Tibial nerve (tissue), 4 donors: ENCODE measurements around the gene UBD. TPM values are rescaled to one million over a fixed set of nuclear protein-coding genes. Genes with fewer than 3 reads are reported as not detected.

Experiments used
- DNase-seq, 2 donors: peaks; one replicate each; pipeline ENCODE4 v3.0.0-alpha.2; 2019; ENCODE audit warnings: low spot score in 2 of 2
- H3K27ac ChIP-seq, 4 donors: fragments of 200-600 bp; sonication (generic) in 3 of 4; one replicate each; pipeline ENCODE4 v1.5.1; 2017 to 2019; ENCODE audit warnings: mild to moderate bottlenecking in 1 of 4
- H3K27me3 ChIP-seq, 2 donors: fragments of 200-600 bp; sonication (generic) in 1 of 2; one replicate each; pipeline versions ENCODE4 v1.5.1 to v1.6.0; 2017 to 2019
- H3K36me3 ChIP-seq, 3 donors: fragments of 200-600 bp; sonication (generic); one replicate each; pipeline ENCODE4 v1.5.1; 2018 to 2019
- H3K4me1 ChIP-seq, 4 donors: fragments of 200-600 bp; sonication (generic) in 3 of 4; one replicate each; pipeline ENCODE4 v1.5.1; 2017 to 2019
- H3K4me3 ChIP-seq, 4 donors: fragments of 200-600 bp; sonication (generic) in 3 of 4; one replicate each; pipeline ENCODE4 v1.5.1; 2017 to 2019; ENCODE audit warnings: mild to moderate bottlenecking in 1 of 4, moderate library complexity in 1 of 4
- H3K9me3 ChIP-seq, 4 donors: fragments of 200-600 bp; sonication (generic) in 3 of 4; one replicate each; pipeline ENCODE4 v1.5.1; 2017 to 2019
- CTCF ChIP-seq, 5 experiments: fragments of 200-600 bp in 3 of 5; fragments of 450-650 bp in 2 of 5; sonication (generic) in 3 of 5; IDR thresholded peaks; one replicate each; pipeline ENCODE4 v1.5.1; 2016 to 2019; ENCODE audit warnings: antibody characterized with exemption in 5 of 5, mild to moderate bottlenecking in 3 of 5, moderate library complexity in 2 of 5
- EP300 ChIP-seq, 2 donors: sonication (generic); formaldehyde crosslinking; IDR thresholded peaks; one replicate each; pipeline ENCODE4 v1.6.1; 2017; ENCODE audit warnings: antibody characterized with exemption in 2 of 2, mild to moderate bottlenecking in 1 of 2
- POLR2A ChIP-seq, 2 donors: fragments of 450-650 bp; IDR thresholded peaks; one replicate each; pipeline ENCODE4 v1.6.1; 2017; ENCODE audit warnings: antibody characterized with exemption in 2 of 2, mild to moderate bottlenecking in 2 of 2, moderate library complexity in 2 of 2
- WGBS, 2 donors: methylation state at CpG; one replicate each; pipeline ENCODE4 v1.1.5; 2018; 5-methylcytosine and 5-hydroxymethylcytosine counted together
- total RNA-seq, 4 donors: library from RNA; depleted of rRNA; stranded (reverse); fragments of >200 nt; gene quantifications; one replicate each; pipeline ENCODE4 v1.1.0, GENCODE V29; 2016

Gene UBD
- total RNA-seq, 4 donors from 2014 or later = 0.63 to 11.6 TPM; not detected in 2

- 64 to 67% methylated on average over 5 of the region's 5 CpGs for WGBS, 2 donors
- no peaks in the 10 kb centered on the region for H3K4me1 ChIP-seq
- no peaks in the 10 kb centered on the region for H3K36me3 ChIP-seq
- no peak overlapping the region for H3K4me3 ChIP-seq
- no peak overlapping the region for H3K27ac ChIP-seq
- no peaks in the 10 kb centered on the region for H3K27me3 ChIP-seq
- TF ChIP-seq EP300 (IDR thresholded peaks at IDR 0.05) (no peak), POLR2A (IDR thresholded peaks at IDR 0.05) (no peak), CTCF (IDR thresholded peaks at IDR 0.05) (no peak)
- no peaks in the 10 kb centered on the region for H3K9me3 ChIP-seq
- DNase-seq = no peak
These were observed 8.5 kb upstream of the UBD start for GRCh38 chr6:29567991-29568390.

GRCh38 chr6:29567541-29567940 is 8.0 kb upstream of the UBD start:
- no peak for DNase-seq
- Histone ChIP-seq H3K27me3 (no peaks in the 10 kb centered on the region), H3K27ac (no peak overlapping the region), H3K9me3 (no peaks in the 10 kb centered on the region), H3K4me3 (no peak overlapping the region), H3K4me1 (no peaks in the 10 kb centered on the region), H3K36me3 (no peaks in the 10 kb centered on the region)
- 33 to 52% methylated on average over 2 of the region's 2 CpGs for WGBS, 2 donors
- no peak for TF ChIP-seq CTCF (IDR thresholded peaks at IDR 0.05)
- no peak for TF ChIP-seq POLR2A (IDR thresholded peaks at IDR 0.05)
- no peak for TF ChIP-seq EP300 (IDR thresholded peaks at IDR 0.05)

GRCh38 chr6:29566856-29567255 is 7.3 kb upstream of the UBD start:
- no peak for TF ChIP-seq CTCF (IDR thresholded peaks at IDR 0.05)
- TF ChIP-seq EP300 (IDR thresholded peaks at IDR 0.05) = no peak
- TF ChIP-seq POLR2A (IDR thresholded peaks at IDR 0.05) = no peak
- DNase-seq = no peak
- 72 to 74% methylated on average over 5 of the region's 5 CpGs for WGBS, 2 donors
- H3K27me3 ChIP-seq = no peaks in the 10 kb centered on the region
- H3K9me3 ChIP-seq = no peaks in the 10 kb centered on the region
- no peak overlapping the region for H3K27ac ChIP-seq
- no peak overlapping the region for H3K4me3 ChIP-seq
- no peaks in the 10 kb centered on the region for H3K36me3 ChIP-seq
- H3K4me1 ChIP-seq = no peaks in the 10 kb centered on the region

GRCh38 chr6:29564875-29565274 is 5.3 kb upstream of the UBD start:
- no peak for DNase-seq
- TF ChIP-seq CTCF (IDR thresholded peaks at IDR 0.05) (no peak), POLR2A (IDR thresholded peaks at IDR 0.05) (no peak), EP300 (IDR thresholded peaks at IDR 0.05) (no peak)
- Histone ChIP-seq H3K4me1 (no peaks in the 10 kb centered on the region), H3K36me3 (no peaks in the 10 kb centered on the region), H3K9me3 (no peaks in the 10 kb centered on the region), H3K4me3 (no peak overlapping the region), H3K27ac (no peak overlapping the region), H3K27me3 (no peaks in the 10 kb centered on the region)

GRCh38 chr6:29563435-29563965 is 4.0 kb upstream of the UBD start:
- TF ChIP-seq EP300 (IDR thresholded peaks at IDR 0.05) = no peak
- no peak for TF ChIP-seq CTCF (IDR thresholded peaks at IDR 0.05)
- no peak for TF ChIP-seq POLR2A (IDR thresholded peaks at IDR 0.05)
- no peaks in the 10 kb centered on the region for H3K4me1 ChIP-seq
- WGBS, 2 donors = 71 to 83% methylated on average over 3 of the region's 3 CpGs
- no peak overlapping the region for H3K4me3 ChIP-seq
- no peak overlapping the region for H3K27ac ChIP-seq
- H3K36me3 ChIP-seq = no peaks in the 10 kb centered on the region
- no peaks in the 10 kb centered on the region for H3K9me3 ChIP-seq
- DNase-seq = no peak
- H3K27me3 ChIP-seq = no peaks in the 10 kb centered on the region
